HG03469 (cell line): ENCODE measurements around the gene NAGLU.

Experiments
- ATAC-seq: cut with Tn5 transposase; IDR thresholded peaks from one replicate; pipeline ENCODE4 v1.9.1; 2021; ENCODE audit warnings: mild to moderate bottlenecking, moderate library complexity, moderate number of reproducible peaks; ENCODE audit not compliant: unreplicated experiment

NAGLU gene

DNA sequence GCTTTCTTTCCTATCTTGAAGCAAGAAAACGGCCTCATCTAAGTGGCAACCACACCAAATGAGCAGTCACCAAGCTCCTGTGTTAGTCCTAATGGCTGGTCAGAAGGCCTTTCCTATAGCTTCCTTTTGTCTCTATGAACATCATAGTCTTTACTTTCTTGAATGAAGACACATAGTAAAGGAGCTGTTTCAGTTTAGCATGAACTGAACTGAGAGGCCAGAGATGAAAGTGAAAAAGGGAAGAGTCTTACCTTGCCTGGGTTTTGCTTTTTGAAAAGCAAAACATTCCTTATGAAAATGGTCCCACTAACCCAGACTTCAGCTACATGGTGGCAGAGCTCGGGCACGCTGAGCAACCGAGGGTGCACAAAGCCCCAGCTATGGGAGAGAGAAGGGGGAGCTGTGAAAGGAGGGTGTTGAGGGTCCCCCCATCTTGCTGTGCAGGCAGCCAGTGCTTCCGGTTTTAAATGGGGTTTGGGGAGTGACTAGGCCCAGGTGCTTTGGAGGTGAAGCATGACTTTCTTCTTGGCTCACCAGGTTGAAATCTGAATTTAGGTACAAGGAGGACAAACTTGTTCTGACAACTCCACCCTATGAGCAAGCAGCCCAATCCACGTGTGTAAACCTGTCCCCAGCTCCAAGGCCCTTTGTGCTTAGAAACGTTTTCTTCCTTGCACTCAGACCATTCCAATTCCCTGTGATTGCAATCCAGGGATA, 50.6 kb downstream of the NAGLU start:
- ATAC-seq: no peak

- ATAC-seq: no peak
Measured at GRCh38 chr17:42590886-42591285, 54.8 kb downstream of the NAGLU start.

DNA sequence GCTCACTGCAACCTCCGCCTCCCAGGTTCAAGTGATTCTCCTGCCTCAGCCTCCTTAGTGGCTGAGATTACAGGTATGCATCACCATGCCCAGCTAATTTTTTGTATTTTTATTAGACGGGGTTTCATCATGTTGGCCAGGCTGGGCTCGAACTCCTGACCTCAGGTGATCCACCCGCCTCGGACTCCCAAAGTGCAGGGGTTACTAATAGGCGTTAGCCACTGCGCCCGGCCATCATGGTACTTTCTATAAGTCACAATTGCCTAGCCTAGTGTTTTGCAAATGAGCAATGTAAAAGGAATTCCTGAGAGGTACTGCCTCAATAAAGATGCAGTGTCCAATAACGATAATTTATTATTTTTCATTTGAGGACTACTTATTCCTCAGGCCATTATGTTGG, 55.4 kb downstream of the NAGLU start:
- no peak for ATAC-seq
